ENCODE results near the gene RBM38. TPM values are rescaled to one million over a fixed set of nuclear protein-coding genes. Genes with fewer than 3 reads are reported as not detected.

Gene RBM38
- polyA plus RNA-seq, 3 donors from 2014 or later = 43.6 to 89.1 (median 80.4) TPM

DNA sequence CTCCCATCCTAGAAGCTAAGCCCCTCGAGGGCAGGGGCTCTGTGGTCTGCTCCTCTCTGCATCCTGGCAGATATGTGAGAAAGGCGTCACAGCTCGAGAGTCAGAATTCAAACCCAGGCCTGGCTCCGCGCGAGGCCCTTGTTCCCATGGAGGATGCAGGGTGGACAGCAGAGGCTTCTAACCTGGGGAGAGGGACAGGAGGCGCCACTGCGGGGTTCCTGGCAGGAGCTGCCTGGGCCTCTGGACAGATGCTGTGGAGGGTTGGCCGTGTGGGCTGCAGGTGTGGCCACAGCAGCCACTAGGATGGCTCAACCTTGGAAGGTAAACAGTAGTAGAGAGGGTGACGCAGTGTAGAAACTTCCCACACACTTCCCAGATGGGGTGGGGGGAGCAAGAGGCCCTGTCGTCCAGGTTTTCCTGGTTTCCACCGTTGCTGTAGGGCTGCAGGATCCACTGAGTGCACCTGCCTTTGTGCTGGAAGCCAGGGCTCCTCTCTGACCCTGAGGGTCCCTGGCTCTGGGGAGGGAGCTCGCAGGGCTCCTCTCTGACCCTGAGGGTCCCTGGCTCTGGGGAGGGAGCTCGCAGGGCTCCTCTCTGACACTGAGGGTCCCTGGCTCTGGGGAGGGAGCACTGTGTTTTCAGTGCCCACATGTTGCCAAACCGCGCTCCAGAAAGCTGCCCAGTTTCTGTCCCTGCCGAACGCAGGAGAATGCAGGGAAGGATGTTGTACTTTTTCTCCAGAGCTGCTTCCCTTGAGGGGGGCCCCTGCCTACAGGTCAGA lies 14.2 kb downstream of the RBM38 start:
- H3K4me3 Mint-ChIP-seq = peak overlapping the region in 1 of 5 donors; percentile 33
- peaks cover 62 to 66% of the 10 kb centered on the region in 2 donors for H3K4me1 Mint-ChIP-seq
- no peaks in the 10 kb centered on the region for H3K9me3 Mint-ChIP-seq
- peaks cover 88 to 95% (median 95%) of the 10 kb centered on the region in 3 donors for H3K27me3 Mint-ChIP-seq (ENCODE audit: low read depth in 3 of 3)
- H3K27ac Mint-ChIP-seq = peak overlapping the region in 5 of 6 donors; percentile 46 to 97 (median 73)
- DNase-seq = no peak
- peaks cover 11 to 52% (median 22%) of the 10 kb centered on the region in 3 donors for H3K36me3 Mint-ChIP-seq

GRCh38 chr20:57407541-57407956 lies 16.4 kb downstream of the RBM38 start:
- peaks cover 81 to 83% (median 81%) of the 10 kb centered on the region in 3 donors for H3K27me3 Mint-ChIP-seq (ENCODE audit: low read depth in 3 of 3)
- no peaks in the 10 kb centered on the region for H3K9me3 Mint-ChIP-seq
- H3K4me3 Mint-ChIP-seq = peak overlapping the region in 4 of 5 donors; percentile 30 to 76 (median 62)
- H3K4me1 Mint-ChIP-seq = peaks cover 57 to 61% of the 10 kb centered on the region in 2 donors
- H3K27ac Mint-ChIP-seq = peak overlapping the region; percentile 46 to 90 (median 80)
- H3K36me3 Mint-ChIP-seq = peaks cover 5 to 44% (median 16%) of the 10 kb centered on the region in 3 donors
- peak; percentile 59 to 82 (median 64) for DNase-seq

DNA sequence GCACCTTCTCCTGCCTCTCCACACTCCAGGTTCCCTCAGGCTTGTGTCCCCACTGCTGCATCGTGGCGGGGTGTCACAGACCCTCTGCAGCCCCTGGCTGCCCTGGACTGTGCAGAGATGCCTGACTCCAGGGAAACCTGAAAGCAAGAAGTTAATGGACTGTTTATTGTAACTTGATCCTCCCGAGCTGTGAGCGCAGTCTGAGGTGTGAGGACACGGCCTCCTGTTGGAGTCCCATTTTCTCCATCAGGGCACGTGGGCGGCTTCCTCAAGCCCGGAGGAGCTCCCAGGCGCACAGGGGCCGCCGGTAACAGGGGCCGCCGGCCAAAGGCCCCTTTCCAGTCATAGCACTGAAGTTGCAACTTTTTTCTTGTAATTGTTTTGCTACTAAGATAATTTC lies 16.9 kb downstream of the RBM38 start:
- peaks cover 5 to 39% (median 16%) of the 10 kb centered on the region in 3 donors for H3K36me3 Mint-ChIP-seq
- peaks cover 57 to 58% of the 10 kb centered on the region in 2 donors for H3K4me1 Mint-ChIP-seq

GRCh38 chr20:57408536-57409233 lies 17.5 kb downstream of the RBM38 start:
- no peaks in the 10 kb centered on the region for H3K9me3 Mint-ChIP-seq
- H3K27me3 Mint-ChIP-seq (ENCODE audit: low read depth in 3 of 3) = peaks cover 69 to 75% (median 73%) of the 10 kb centered on the region in 3 donors
- H3K4me1 Mint-ChIP-seq = peaks cover 52% of the 10 kb centered on the region in 2 donors
- H3K4me3 Mint-ChIP-seq = no peak overlapping the region
- peaks cover 5 to 39% (median 16%) of the 10 kb centered on the region in 3 donors for H3K36me3 Mint-ChIP-seq
- DNase-seq = no peak
- peak overlapping the region in 3 of 6 donors; percentile 81 to 90 (median 82) for H3K27ac Mint-ChIP-seq

More for the DNA sequence above, 16.9 kb downstream of the RBM38 start:
- DNase-seq = no peak
- peaks cover 75 to 80% (median 78%) of the 10 kb centered on the region in 3 donors for H3K27me3 Mint-ChIP-seq (ENCODE audit: low read depth in 3 of 3)
- H3K27ac Mint-ChIP-seq = peak overlapping the region in 5 of 6 donors; percentile 70 to 90 (median 81)
- no peaks in the 10 kb centered on the region for H3K9me3 Mint-ChIP-seq
- peak overlapping the region in 1 of 5 donors; percentile 76 for H3K4me3 Mint-ChIP-seq

- H3K4me1 Mint-ChIP-seq = peaks cover 46 to 47% of the 10 kb centered on the region in 2 donors
- no peaks in the 10 kb centered on the region for H3K9me3 Mint-ChIP-seq
- H3K27me3 Mint-ChIP-seq (ENCODE audit: low read depth in 3 of 3) = peaks cover 65 to 68% (median 67%) of the 10 kb centered on the region in 3 donors
- DNase-seq = no peak
- peak overlapping the region in 3 of 6 donors; percentile 28 to 81 (median 40) for H3K27ac Mint-ChIP-seq
- peaks cover 5 to 39% (median 16%) of the 10 kb centered on the region in 3 donors for H3K36me3 Mint-ChIP-seq
- H3K4me3 Mint-ChIP-seq = no peak overlapping the region
Measured at GRCh38 chr20:57409316-57409671, 18.1 kb downstream of the RBM38 start.

- no peak for DNase-seq
- Mint-ChIP-seq H3K36me3 (peaks cover 5 to 39% (median 16%) of the 10 kb centered on the region in 3 donors), H3K9me3 (no peaks in the 10 kb centered on the region), H3K27ac (peak overlapping the region in 4 of 6 donors; percentile 28 to 81 (median 60)), H3K27me3 (ENCODE audit: low read depth in 3 of 3) (peaks cover 60 to 63% (median 62%) of the 10 kb centered on the region in 3 donors), H3K4me1 (peaks cover 43 to 44% of the 10 kb centered on the region in 2 donors), H3K4me3 (peak overlapping the region in 1 of 5 donors; percentile 6)
Measured at GRCh38 chr20:57409672-57410397, 18.6 kb downstream of the RBM38 start.

- Mint-ChIP-seq H3K9me3 (no peaks in the 10 kb centered on the region), H3K27ac (peak overlapping the region in 3 of 6 donors; percentile 0 to 68 (median 28)), H3K27me3 (ENCODE audit: low read depth in 3 of 3) (peaks cover 53 to 57% (median 56%) of the 10 kb centered on the region in 3 donors), H3K36me3 (peaks cover 5 to 39% (median 12%) of the 10 kb centered on the region in 3 donors), H3K4me1 (peaks cover 40% of the 10 kb centered on the region in 2 donors), H3K4me3 (no peak overlapping the region)
- DNase-seq = peak in 1 of 3 donors; percentile 19
Measured at GRCh38 chr20:57410398-57410920, 19.3 kb downstream of the RBM38 start.

DNA sequence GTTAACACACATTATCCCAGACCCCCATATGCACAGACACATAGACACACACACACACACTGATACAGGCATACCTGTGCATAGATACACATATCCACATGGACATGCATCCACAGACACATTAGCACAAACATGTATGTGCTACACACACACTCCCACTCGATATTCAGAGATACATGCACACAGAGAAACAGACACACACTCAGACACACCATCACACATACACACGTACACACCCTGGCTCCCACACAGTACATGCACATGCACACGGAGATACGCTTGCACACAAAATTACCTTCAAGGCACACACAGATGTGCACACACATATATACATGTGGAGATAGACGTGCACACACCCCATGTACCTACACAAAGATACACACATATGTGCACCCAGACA lies 19.7 kb downstream of the RBM38 start:
- H3K36me3 Mint-ChIP-seq = peaks cover 5 to 39% (median 12%) of the 10 kb centered on the region in 3 donors
- DNase-seq = no peak
- H3K9me3 Mint-ChIP-seq = no peaks in the 10 kb centered on the region
- H3K27ac Mint-ChIP-seq = peak overlapping the region in 3 of 6 donors; percentile 0 to 68 (median 6)
- peaks cover 38 to 40% of the 10 kb centered on the region in 2 donors for H3K4me1 Mint-ChIP-seq
- H3K27me3 Mint-ChIP-seq (ENCODE audit: low read depth in 3 of 3) = peaks cover 49 to 53% (median 52%) of the 10 kb centered on the region in 3 donors
- H3K4me3 Mint-ChIP-seq = no peak overlapping the region

- Mint-ChIP-seq H3K9me3 (no peaks in the 10 kb centered on the region), H3K27ac (peak overlapping the region in 2 of 6 donors; percentile 0 to 68), H3K36me3 (peaks cover 5 to 39% (median 12%) of the 10 kb centered on the region in 3 donors), H3K4me1 (peaks cover 35 to 40% of the 10 kb centered on the region in 2 donors), H3K4me3 (no peak overlapping the region), H3K27me3 (ENCODE audit: low read depth in 3 of 3) (peaks cover 43 to 46% (median 45%) of the 10 kb centered on the region in 3 donors)
- peak in 1 of 3 donors; percentile 22 for DNase-seq
Measured at GRCh38 chr20:57411406-57412283, 20.4 kb downstream of the RBM38 start.

GRCh38 chr20:57412347-57413029 lies 21.3 kb downstream of the RBM38 start:
- peak; percentile 53 to 60 (median 59) for DNase-seq
- Mint-ChIP-seq H3K4me1 (peaks cover 28 to 32% of the 10 kb centered on the region in 2 donors), H3K27ac (peak overlapping the region in 4 of 6 donors; percentile 26 to 55 (median 50)), H3K27me3 (ENCODE audit: low read depth in 3 of 3) (peaks cover 35 to 40% (median 38%) of the 10 kb centered on the region in 3 donors), H3K9me3 (no peaks in the 10 kb centered on the region), H3K36me3 (peaks cover 5 to 31% (median 11%) of the 10 kb centered on the region in 3 donors), H3K4me3 (peak overlapping the region in 1 of 5 donors; percentile 18)

DNA sequence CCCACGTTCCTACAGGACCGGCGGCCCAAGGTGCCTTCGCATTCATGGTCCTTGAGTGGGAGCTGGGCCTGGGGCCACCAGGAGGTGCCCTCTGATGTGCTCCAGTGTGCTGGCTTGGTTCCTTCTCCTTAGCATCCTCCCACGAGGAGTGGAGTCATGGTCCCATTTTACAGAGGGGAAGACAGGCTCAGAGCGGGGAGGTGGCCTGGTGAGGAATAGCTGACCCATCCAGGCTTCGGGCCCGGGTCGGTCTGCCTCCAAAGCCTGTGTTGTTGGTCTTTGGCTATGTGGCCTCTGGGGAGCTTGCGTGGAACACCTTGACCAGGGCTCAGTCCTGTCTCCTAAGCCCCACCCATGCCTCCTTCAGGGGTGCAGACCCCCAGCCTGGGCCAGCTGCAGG lies 22.8 kb downstream of the RBM38 start:
- Mint-ChIP-seq H3K36me3 (peaks cover 0 to 17% (median 4%) of the 10 kb centered on the region in 3 donors), H3K4me3 (no peak overlapping the region), H3K27ac (no peak overlapping the region), H3K9me3 (no peaks in the 10 kb centered on the region), H3K4me1 (peaks cover 31 to 36% of the 10 kb centered on the region in 2 donors), H3K27me3 (ENCODE audit: low read depth in 3 of 3) (peaks cover 20 to 29% (median 25%) of the 10 kb centered on the region in 3 donors)
- DNase-seq = no peak

All from immature natural killer cell (primary cell).